ENCODE measurements around the gene SGK1. TPM values are rescaled to one million over a fixed set of nuclear protein-coding genes. Genes with fewer than 3 reads are reported as not detected.
"Not testable (repeated sequence)": the region's sequence is repeated elsewhere in the genome, so short reads cannot be mapped to it uniquely, and the experiment has no call there.

SGK1 gene
- total RNA-seq, 6 experiments from 2014 or later: 75.4 to 117 (median 104) TPM

GRCh38 chr6:134182528-134182927, 135.4 kb downstream of the SGK1 start:
- H3K36me3 Mint-ChIP-seq (ENCODE audit: low read depth): no peaks in the 10 kb centered on the region
- no peak for TF ChIP-seq CTCF (IDR thresholded peaks at IDR 0.05)
- DNase-seq: no peak
- H3K27ac Mint-ChIP-seq: no peak overlapping the region
- H3K9me3 Mint-ChIP-seq: no peaks in the 10 kb centered on the region
- peaks cover 3% of the 10 kb centered on the region; the same call in 1 of the 2 replicates for H3K27me3 Mint-ChIP-seq (ENCODE audit: insufficient read depth)
- peaks cover 19% of the 10 kb centered on the region for H3K4me1 Mint-ChIP-seq (ENCODE audit: low read depth)
- no peak overlapping the region for H3K4me3 Mint-ChIP-seq

- H3K9me3 Mint-ChIP-seq; H3K27ac Mint-ChIP-seq; DNase-seq; H3K27me3 Mint-ChIP-seq (ENCODE audit: insufficient read depth); H3K4me3 Mint-ChIP-seq; H3K36me3 Mint-ChIP-seq (ENCODE audit: low read depth): not testable (repeated sequence)
- peaks cover 26% of the 10 kb centered on the region for H3K4me1 Mint-ChIP-seq (ENCODE audit: low read depth)
These were observed 136.2 kb downstream of the SGK1 start for GRCh38 chr6:134181726-134182125.

GRCh38 chr6:134181251-134181650, 136.7 kb downstream of the SGK1 start:
- DNase-seq; H3K4me3 Mint-ChIP-seq; H3K9me3 Mint-ChIP-seq; H3K27ac Mint-ChIP-seq; H3K27me3 Mint-ChIP-seq (ENCODE audit: insufficient read depth); H3K36me3 Mint-ChIP-seq (ENCODE audit: low read depth): not testable (repeated sequence)
- peaks cover 30% of the 10 kb centered on the region for H3K4me1 Mint-ChIP-seq (ENCODE audit: low read depth)

GRCh38 chr6:134180540-134180939, 137.4 kb downstream of the SGK1 start:
- not testable (repeated sequence) for H3K4me3 Mint-ChIP-seq; H3K36me3 Mint-ChIP-seq (ENCODE audit: low read depth); H3K27me3 Mint-ChIP-seq (ENCODE audit: insufficient read depth); H3K27ac Mint-ChIP-seq; H3K9me3 Mint-ChIP-seq; DNase-seq
- H3K4me1 Mint-ChIP-seq (ENCODE audit: low read depth): peaks cover 38% of the 10 kb centered on the region

GRCh38 chr6:134178161-134179044, 139.5 kb downstream of the SGK1 start:
- Mint-ChIP-seq H3K27ac (peak overlapping the region; percentile 98), H3K4me1 (ENCODE audit: low read depth) (peaks cover 40% of the 10 kb centered on the region), H3K36me3 (ENCODE audit: low read depth) (peaks cover 13% of the 10 kb centered on the region), H3K9me3 (no peaks in the 10 kb centered on the region), H3K4me3 (peak overlapping the region; percentile 91), H3K27me3 (ENCODE audit: insufficient read depth) (peaks cover 11% of the 10 kb centered on the region)
- DNase-seq: peak; percentile 95
- peak; percentile 86 for TF ChIP-seq CTCF (IDR thresholded peaks at IDR 0.05)

- peaks cover 46% of the 10 kb centered on the region for H3K4me1 Mint-ChIP-seq (ENCODE audit: low read depth)
- no peak for TF ChIP-seq CTCF (IDR thresholded peaks at IDR 0.05)
- no peaks in the 10 kb centered on the region for H3K9me3 Mint-ChIP-seq
- H3K4me3 Mint-ChIP-seq: peak overlapping the region; percentile 91
- peak overlapping the region; percentile 98 for H3K27ac Mint-ChIP-seq
- DNase-seq: peak; percentile 55
- H3K27me3 Mint-ChIP-seq (ENCODE audit: insufficient read depth): peaks cover 11% of the 10 kb centered on the region
- peaks cover 19% of the 10 kb centered on the region for H3K36me3 Mint-ChIP-seq (ENCODE audit: low read depth)
These were observed 140.2 kb downstream of the SGK1 start for GRCh38 chr6:134177753-134178160.

- DNase-seq: no peak
- H3K36me3 Mint-ChIP-seq (ENCODE audit: low read depth): peaks cover 25% of the 10 kb centered on the region
- H3K27me3 Mint-ChIP-seq (ENCODE audit: insufficient read depth): peaks cover 11% of the 10 kb centered on the region
- peak overlapping the region; percentile 98 for H3K27ac Mint-ChIP-seq
- no peak for TF ChIP-seq CTCF (IDR thresholded peaks at IDR 0.05)
- H3K4me1 Mint-ChIP-seq (ENCODE audit: low read depth): peaks cover 51% of the 10 kb centered on the region
- H3K4me3 Mint-ChIP-seq: peak overlapping the region; percentile 91
- H3K9me3 Mint-ChIP-seq: no peaks in the 10 kb centered on the region
These were observed 140.7 kb downstream of the SGK1 start for GRCh38 chr6:134177236-134177635.
